Stimulated activated CD4-positive, alpha-beta T cell treated with anti-CD3 and anti-CD28 coated beads, Interleukin-15, amount 100 ng/mL, for 48 hours (primary cell): ENCODE measurements around the gene ASPG.

Source experiments
- DNase-seq, 2 donors: peaks; one replicate each; pipeline ENCODE4 v3.0.0-alpha.2; 2020; ENCODE audit warnings: low read depth in 2 of 2

Gene ASPG

DNA sequence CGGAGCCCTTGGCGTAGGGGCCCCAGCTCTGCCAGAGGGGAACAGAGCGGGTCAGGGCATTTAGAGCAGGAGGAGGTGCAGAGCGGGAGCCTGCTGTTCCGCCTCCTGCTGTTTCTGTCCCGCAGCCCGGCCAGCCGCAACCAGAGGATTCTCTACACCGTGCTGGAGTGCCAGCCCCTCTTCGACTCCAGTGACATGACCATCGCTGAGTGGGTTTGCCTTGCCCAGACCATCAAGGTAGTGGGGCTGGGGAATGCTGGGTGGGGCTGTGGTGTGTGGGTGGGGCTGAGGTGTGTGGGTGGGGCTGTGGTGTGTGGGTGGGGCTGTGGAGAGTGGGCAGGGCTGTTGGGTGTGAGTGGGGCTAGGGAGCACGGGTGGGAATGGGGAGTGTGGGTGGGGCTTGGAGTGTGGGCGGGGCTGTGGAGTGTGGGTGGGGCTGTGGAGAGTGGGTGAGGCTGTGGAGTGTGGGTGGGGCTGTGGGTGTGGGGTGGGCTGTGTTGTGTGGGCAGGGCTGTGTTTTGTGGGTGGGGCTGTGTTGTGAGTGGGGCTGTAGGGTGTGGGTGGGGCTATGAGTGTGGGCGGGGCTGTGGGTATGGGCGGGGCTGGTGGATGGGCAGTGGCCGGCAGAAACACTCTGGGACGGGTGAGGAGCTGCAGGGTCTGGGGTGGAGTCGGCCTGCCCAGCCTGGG is 8.0 kb downstream of the ASPG start:
- no peak for DNase-seq

DNA sequence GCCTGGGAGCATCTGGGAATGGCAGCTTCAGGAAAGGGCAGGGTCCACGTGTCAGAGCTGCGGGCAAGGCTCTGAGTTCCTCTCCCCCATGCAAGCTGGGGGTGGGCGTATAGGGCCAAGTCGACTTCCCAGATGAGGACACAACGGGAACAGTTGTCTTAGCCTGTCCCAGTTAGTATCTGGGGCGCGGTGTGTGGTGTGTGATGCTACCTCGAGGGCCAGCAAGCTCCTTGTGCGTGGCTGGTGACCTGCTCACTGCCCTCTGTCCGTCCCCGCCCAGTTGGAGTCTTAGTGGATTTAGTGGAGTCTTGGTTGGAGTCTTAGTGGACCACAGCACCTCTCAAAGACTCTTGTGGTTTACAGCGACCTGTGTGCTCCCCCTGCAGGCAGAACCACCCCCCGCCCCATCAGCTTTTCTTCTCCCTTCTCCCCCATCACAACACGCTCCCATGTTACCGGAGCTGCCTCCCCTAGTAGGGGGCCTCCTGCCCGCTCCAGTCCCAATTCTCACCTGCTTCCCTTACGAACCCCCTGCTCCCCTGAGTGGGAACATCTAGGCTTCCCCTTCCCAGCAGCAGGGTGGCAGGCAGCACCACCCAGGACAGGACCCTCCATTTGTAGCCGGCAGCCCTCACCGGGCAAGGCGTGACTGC is 8.7 kb downstream of the ASPG start:
- DNase-seq: no peak

DNA sequence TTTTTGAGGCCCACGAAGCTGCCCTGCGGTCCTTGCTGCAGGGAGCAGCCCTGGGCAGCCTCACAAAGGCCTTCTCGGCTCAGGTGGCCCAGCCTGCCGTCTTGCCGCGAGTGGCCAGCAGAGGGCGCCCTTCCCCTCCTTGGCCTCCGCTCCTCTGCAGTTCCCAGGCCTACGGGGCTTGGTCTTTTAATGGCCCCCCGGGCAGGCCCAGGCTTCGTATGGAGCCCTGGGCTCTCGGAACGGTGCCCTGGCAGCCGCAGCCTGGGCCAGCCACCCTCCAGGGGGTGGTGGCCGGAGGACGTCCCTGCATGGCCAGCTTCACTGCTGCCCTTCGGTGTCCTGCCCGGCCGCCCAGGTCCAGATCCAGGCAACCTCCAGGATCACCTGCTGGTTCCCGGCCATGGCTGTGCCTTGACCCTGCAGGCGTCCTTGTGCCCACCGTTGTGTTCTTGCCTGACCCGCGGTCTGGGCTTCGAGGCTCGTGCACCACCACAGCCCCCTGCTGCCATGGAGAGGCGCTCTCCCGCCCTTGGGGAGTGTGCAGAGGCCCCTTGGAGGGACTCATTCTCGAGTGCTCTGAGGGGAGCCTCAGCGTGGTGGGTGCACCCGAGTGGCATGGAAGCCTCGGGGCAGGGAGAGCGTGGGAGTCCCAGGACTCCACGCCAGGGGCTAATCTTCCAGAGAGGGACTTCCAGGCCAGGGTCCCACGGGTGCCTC is 9.4 kb downstream of the ASPG start:
- DNase-seq: peak; percentile 49 to 64

DNA sequence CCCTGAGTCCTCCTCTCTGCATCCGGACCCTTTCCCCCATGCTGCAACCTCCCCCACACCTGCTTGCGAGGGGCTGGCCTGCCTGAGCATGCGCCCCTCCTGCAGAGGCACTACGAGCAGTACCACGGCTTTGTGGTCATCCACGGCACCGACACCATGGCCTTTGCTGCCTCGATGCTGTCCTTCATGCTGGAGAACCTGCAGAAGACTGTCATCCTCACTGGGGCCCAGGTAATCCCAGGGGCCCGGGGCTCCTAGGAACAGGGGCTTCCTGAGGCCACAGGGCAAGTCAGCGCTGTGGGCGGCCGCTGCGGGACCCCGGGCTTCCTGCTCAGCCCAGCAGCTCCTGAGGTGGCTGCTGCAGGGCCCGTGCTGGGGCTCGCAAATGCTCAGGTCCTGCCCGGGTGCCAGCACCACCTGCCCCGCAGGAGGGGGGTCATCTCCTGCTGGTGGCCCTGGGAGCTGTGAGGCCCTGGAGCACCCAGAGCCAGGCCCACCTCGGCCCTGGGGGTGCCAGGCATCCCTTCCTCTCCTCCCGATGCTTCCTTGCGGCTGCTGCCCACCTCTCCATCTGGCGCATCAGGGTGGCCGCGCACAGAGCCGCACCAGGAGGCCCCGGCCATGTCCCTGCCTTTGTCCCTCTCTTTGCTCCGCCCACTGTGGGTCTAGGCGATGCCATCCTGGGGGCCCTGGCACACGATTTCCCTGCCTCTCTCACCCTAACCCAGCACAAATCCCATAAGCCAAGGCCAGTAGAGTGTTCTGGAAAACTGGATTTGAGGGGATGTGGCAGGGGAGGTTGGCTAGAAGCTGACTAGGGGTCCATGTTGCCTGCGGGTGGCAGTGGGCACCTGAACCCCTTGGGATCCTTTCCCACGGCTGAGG is 10.2 kb downstream of the ASPG start:
- no peak for DNase-seq

DNA sequence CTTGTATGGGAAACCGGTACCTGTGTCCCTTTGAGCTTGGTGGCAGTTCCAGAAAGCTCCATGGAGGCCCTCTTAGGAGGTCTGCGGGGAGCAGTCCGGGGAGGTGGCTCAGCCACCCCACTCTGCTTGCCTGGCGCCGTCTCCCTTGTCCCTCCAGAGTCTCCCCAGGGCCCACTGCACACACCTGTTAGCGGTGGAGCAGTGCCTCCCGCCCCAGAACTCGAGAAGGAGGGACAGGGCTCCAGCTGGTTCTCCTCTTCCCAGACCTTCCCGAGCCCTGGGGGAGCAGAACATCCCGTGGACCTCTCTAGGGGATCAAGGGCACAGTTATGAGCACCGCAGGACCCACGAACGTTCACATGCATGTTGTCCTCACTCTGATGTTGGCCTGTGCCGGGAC is 10.8 kb downstream of the ASPG start:
- no peak for DNase-seq

DNA sequence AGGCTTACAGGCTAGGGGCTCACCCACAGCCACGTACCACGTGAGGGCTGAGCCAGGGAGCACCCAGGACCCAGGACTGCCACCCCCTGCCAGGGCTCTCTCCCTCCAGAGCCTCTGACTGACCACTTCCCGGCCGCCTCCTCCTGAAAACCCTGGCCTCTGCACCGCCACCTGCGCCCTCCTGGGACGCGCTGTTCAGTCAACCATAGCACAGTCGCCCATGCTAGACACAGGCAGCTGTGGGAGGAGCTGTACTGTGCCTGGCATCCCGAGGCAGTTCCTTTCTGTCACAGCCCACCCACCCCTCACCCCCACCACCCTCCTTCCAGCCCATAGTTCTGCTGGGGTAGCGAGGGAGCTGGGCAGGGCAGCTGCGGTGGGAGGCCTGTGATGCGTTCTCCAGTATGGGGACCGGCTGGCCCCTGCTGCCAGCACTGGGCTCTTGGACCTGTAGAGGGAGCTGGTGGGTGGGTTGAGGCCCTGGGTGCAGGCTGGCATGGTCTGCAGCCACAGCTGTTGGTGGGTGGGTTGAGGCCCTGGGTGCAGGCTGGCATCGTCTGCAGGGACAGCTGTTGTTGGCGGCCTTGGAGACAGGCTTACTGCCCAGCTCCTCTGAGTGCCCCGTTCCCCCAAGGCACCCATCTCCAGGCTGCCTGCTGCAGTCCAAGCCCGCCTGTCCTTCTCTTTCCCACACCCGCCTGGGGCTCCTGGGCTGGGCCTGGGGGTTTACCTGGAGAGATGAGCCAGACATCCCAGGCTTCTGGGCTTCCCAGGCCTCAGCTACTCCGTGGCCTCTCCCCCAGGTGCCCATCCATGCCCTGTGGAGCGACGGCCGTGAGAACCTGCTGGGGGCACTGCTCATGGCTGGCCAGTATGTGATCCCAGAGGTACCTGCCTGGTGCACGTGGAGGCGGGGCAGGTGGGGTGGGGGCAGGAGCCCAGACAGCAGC is 11.5 kb downstream of the ASPG start:
- no peak for DNase-seq

DNA sequence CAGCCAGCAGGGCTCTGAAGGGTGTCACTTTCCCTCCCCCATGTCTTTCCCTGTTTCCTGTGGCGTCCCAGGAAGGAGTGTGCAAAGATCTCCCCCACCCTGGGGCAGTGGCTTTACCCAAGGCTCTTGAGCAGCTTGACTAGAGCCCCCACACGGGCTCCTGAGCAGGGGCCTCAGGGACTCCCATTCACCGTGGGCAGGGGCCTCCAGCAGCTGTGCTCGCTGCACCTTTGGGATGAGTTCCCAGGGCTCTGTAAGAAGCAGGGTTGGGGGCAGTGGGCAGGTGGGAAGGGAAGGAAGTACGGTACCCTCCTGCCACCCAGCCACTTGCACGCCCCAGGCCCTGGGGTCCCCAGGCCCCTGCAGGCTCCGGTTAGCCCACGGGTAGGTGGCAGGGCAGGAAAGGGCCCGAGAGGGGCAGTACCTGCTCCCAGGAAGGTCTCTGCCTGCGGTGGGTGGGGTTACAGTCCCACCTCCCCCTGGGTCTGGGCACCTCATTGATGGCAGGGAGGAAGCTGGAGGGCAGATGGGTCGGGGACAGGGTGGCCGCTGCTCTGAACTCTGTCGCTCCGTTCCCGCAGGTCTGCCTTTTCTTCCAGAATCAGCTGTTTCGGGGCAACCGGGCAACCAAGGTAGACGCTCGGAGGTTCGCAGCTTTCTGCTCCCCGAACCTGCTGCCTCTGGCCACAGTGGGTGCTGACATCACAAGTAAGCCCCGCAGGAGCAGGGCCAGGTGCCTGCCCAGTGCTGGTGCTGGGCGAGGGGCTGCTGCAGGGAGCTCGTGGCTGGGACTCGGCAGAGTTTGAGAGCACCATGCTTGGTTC is 13.0 kb downstream of the ASPG start:
- no peak for DNase-seq

DNA sequence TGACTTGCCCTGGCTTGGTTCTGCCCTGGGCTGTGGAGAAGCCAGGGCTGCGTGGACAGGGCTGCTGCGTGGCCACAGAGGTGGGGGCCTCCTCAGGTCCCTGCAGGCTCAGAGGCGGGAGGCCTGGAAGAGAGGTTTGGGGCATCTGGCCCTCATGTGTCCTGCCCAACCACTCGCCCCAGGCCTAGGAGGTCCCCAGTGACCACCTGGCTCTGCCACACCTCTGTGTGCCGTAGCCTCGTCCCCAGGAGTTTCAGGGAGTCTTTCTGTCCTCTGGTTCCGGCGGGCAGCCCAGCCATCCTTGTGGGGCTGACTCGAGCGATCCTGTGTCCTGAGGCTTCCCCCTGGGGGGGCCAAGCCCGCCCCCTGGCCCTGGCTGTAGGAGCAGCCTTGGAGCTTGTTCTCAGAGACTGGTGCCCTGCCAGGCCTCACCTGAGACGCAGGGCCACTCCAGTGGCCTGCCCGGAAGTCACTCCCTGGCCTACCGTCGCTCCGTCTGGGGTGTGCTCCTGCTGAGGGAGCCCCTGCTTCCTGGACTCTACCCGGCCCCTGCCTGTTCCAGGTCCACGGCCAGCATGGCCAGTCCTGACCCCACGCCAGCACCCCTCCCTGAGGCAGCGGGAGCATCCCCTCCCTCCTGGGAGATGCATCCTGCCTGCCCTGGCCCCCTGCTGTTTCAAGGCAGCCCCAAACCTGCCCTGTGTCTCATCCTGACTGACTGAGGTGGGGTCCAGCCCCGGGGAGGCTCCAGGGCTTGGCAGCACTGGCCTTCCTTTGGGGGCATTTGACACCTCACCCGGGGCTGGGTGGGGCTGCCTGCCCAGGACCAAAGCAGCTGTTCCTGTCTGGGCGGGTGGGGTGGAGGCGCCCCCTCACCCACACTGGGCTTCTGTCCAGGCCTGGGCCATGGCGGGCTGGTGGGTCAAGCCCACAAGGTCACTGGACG is 13.9 kb downstream of the ASPG start:
- no peak for DNase-seq

DNA sequence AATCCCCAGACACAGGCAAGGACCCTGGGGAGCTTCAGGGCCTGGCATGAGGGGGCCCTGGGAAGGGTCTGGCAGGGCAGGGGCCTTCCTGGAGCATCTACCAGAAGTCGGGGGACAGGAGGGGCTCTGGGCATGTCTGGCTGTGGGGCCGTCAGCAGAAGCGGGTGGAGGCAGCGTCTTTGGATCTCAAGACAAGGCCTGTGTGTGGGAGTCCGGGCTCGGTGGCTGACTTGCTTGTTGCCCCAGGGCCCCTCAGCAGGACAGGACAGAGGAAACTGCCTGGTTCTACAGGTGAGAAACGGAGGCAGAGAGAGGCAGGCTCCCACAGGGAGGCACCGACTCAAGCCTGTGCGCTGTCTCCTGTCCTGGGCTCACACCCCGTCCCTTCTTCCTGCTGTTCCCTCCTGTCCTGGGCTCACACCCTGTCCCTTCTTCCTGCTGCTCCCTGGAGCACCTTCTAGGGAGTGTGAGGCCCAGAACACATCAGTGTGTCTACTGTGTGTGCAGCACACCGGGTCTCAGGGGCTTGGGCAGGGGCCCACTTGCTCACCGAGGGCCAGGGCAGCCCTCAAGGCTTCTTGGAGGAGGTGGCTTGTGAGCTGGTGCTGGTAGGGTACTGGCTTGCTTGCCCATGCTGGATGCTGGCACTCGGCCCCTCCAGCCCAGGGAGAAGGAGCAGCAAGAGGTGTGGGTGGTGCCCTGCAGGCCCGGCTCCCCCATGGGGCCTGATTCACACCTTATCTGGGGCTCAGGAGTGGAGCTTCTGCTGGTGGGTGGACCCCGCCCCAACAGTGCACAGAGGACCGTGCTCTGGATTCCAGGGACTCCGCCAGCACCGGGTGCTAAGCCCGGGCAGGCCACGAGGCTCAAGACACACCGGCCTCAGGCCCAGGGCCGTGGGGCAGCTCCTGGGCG is 14.9 kb downstream of the ASPG start:
- DNase-seq: no peak

DNA sequence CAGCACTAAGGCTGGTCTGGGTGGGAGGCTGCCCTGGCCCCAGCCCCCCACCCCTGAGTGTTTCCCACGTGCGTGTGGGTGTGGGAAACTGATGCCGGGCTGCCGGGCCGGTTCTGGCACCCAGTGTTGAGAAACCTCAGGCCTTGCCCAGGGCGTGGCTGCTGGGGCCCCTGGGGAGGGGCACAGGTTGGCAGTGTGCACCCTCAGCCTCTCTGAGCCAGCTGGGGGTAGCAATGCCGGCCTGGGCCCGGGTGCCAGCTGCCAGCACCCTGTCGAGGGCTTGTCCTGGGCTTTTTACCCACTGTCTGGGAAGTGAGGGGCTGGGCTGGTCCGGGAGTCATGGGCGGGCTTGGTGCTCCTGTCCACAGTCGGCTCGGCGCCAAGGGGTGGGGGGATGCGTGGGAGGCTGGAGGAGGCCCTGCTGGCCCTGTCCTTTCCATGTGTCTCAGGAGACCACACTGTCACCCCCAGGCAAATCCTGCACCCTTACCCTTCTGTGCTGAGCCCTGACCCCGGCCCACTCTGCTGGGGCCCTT is 15.7 kb downstream of the ASPG start:
- no peak for DNase-seq

DNA sequence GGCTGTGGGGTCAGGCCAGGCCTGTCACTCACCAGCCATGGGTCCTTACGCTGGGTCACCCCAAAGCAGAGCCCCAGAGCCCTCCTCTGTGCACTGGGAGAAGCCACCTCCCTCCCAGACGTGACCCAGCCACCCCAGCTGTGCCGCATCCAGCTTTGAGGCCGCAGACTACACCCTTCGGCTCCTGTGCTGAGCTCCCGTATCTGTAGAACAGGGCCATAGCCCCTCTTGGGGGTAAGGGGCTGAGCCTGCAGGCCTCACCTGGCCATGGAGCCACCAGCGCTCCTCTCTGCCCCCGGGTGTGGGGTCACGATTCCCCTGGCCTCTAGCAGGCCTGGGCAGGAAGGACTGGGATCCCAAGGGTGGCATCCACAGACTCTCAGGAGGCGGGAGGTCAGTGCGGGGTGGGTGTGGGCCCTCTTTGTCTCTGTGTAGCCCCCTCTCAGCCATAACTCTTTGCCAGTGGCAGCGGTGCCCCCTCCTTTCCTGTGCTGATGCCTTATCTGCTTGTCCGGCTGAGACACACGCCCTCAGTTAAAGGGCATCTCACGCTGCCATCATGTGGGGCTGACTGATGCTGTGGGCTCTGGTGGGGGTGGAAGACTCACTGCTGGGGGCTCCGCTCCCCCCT is 16.3 kb downstream of the ASPG start:
- no peak for DNase-seq

DNA sequence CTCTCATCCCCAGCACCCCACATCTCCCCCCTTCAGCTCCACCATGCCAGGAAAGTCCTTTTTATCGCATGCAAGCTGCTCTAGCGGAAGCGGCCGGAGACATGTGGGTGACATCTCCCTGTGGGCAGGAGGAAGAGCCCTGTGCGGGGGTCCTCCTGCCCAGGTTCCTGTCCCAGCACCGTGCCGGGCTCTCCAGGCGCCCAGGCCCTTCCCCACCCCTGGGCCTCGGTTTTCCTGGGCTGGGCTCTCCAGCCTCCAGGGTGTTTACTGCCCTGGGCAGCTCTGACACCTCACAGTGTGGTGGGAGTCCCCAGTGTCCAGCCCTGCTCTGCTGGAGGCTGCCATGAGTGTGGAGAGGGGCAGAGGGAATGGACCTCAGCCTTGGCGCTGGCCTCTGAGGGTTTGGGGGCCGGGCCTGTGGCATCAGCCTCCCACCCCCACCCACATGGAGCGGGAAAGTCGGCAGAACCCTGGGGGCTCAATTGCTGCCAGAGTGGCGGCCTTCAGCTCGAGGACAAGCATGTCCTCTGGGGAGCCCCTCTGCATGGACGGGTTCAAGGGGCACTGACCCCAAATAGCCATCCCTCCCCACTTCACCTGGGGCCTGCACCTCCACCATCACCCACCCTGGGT is 16.9 kb downstream of the ASPG start:
- no peak for DNase-seq

DNA sequence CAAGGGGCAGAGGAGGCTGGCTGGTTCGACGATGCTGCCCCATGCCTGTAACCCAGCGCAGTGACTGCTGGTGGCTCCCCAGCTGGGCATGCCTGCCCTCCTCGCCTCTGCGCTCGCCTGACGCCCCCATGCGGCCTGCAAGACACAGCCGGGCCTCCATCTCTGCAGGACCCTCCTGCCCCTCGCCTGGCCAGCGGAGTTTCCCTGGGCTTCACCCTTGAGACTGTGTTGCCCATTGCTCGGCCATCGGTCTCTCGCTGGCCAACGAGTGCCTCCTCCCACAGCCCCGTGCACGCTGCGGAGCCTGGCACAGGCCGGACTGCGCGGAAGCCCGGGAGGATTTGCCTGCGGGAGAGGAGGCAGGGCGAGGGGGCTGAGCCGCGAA is 17.6 kb downstream of the ASPG start:
- DNase-seq: no peak

DNA sequence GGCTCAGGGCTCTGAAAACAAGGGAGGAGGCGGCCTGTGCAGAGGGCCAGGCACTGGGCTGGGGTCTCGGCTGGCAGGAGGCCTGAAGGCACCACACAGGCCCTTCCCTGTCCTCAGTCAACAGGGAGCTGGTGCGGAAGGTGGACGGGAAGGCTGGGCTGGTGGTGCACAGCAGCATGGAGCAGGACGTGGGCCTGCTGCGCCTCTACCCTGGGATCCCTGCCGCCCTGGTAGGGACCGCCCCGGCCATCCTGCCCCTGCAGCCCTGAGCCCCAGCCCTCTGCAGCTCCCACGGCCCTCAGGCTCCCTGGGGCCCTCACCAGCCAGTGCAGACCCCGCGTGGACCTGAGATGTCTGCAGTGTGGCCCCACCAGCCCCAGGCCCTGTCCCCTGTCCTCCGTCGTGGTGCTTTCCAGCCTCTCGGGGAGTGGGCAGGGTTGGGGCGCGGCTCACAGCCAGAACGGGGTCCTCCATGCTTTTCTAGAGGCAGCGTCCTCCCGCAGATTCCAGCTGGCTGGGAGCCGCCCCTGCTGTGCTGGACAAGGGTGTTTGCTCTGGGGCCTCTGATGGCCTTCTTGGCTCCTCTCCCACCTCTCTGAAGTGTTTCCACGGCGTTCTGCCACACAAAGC is 18.1 kb downstream of the ASPG start:
- DNase-seq: no peak

DNA sequence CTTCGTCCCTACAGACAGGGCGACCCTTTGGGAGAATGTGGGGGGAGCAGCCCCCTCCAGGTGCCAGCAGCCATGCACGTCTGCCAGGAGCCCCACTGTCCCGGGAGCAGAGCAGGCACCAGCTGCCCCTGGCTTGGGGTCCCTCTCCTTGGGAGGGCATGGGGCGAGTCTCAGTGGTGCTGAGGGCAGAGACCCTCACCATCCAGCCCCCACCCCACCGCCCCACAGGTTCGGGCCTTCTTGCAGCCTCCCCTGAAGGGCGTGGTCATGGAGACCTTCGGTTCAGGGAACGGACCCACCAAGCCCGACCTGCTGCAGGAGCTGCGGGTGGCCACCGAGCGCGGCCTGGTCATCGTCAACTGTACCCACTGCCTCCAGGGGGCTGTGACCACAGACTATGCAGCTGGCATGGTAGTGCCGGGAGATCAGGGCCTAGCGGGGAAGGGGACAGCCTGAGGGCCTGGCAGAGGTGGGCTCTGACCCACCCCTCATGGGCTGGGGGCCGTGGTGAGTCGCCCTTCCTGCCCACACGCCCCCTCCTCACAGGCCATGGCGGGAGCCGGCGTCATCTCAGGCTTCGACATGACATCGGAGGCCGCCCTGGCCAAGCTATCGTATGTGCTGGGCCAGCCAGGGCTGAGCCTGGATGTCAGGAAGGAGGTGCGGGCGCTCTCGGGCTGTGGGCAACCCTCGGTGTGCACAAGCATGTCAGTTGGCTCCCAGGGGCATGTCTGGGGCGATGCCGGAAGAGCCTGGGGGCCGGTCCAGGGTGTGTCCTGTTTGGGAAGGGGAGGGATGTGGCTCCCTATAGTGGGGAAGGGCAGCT is 18.8 kb downstream of the ASPG start:
- DNase-seq: no peak
